ENCODE measurements around the gene DHX15. TPM values are rescaled to one million over a fixed set of nuclear protein-coding genes. Genes with fewer than 3 reads are reported as not detected.

Gene DHX15
- total and polyA plus RNA-seq, 2 of the 8 experiments (the other 6 are each of a cell fraction or from before 2014, with no cell fraction given): 126 to 286 TPM

DNA sequence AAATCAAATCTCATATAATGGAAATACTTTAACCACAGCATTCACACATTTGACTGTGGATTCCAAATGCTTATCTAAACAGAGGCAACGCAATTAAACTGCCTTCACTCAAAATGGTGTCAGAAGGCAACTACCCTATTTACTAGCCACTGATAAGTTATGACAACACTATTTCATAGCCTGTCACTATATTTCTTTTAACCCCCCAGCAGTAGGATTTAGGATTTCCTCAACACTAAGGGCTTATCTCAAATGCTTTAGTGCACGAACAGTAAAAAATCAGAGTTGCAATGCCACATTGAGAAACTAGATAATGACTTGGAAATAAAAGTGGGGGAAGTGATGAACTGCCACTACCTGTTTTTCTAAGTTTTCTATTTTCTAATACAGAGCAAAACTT lies 66.7 kb downstream of the DHX15 start (continued):
- TF ChIP-seq SUZ12 (IDR thresholded peaks at IDR 0.05; ENCODE audit: low read length) (no peak), KDM1A (IDR thresholded peaks at IDR 0.05; ENCODE audit: borderline replicate concordance, low read length) (no peak), JUND (IDR thresholded peaks at IDR 0.05; ENCODE audit: low read length) (no peak), TBP (IDR thresholded peaks at IDR 0.05; ENCODE audit: low read depth, low read length) (no peak)
- TF ChIP-seq, protein P1, sequence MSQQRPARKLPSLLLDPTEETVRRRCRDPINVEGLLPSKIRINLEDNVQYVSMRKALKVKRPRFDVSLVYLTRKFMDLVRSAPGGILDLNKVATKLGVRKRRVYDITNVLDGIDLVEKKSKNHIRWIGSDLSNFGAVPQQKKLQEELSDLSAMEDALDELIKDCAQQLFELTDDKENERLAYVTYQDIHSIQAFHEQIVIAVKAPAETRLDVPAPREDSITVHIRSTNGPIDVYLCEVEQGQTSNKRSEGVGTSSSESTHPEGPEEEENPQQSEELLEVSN (IDR thresholded peaks at IDR 0.05): no peak
- TF ChIP-seq, protein P2, sequence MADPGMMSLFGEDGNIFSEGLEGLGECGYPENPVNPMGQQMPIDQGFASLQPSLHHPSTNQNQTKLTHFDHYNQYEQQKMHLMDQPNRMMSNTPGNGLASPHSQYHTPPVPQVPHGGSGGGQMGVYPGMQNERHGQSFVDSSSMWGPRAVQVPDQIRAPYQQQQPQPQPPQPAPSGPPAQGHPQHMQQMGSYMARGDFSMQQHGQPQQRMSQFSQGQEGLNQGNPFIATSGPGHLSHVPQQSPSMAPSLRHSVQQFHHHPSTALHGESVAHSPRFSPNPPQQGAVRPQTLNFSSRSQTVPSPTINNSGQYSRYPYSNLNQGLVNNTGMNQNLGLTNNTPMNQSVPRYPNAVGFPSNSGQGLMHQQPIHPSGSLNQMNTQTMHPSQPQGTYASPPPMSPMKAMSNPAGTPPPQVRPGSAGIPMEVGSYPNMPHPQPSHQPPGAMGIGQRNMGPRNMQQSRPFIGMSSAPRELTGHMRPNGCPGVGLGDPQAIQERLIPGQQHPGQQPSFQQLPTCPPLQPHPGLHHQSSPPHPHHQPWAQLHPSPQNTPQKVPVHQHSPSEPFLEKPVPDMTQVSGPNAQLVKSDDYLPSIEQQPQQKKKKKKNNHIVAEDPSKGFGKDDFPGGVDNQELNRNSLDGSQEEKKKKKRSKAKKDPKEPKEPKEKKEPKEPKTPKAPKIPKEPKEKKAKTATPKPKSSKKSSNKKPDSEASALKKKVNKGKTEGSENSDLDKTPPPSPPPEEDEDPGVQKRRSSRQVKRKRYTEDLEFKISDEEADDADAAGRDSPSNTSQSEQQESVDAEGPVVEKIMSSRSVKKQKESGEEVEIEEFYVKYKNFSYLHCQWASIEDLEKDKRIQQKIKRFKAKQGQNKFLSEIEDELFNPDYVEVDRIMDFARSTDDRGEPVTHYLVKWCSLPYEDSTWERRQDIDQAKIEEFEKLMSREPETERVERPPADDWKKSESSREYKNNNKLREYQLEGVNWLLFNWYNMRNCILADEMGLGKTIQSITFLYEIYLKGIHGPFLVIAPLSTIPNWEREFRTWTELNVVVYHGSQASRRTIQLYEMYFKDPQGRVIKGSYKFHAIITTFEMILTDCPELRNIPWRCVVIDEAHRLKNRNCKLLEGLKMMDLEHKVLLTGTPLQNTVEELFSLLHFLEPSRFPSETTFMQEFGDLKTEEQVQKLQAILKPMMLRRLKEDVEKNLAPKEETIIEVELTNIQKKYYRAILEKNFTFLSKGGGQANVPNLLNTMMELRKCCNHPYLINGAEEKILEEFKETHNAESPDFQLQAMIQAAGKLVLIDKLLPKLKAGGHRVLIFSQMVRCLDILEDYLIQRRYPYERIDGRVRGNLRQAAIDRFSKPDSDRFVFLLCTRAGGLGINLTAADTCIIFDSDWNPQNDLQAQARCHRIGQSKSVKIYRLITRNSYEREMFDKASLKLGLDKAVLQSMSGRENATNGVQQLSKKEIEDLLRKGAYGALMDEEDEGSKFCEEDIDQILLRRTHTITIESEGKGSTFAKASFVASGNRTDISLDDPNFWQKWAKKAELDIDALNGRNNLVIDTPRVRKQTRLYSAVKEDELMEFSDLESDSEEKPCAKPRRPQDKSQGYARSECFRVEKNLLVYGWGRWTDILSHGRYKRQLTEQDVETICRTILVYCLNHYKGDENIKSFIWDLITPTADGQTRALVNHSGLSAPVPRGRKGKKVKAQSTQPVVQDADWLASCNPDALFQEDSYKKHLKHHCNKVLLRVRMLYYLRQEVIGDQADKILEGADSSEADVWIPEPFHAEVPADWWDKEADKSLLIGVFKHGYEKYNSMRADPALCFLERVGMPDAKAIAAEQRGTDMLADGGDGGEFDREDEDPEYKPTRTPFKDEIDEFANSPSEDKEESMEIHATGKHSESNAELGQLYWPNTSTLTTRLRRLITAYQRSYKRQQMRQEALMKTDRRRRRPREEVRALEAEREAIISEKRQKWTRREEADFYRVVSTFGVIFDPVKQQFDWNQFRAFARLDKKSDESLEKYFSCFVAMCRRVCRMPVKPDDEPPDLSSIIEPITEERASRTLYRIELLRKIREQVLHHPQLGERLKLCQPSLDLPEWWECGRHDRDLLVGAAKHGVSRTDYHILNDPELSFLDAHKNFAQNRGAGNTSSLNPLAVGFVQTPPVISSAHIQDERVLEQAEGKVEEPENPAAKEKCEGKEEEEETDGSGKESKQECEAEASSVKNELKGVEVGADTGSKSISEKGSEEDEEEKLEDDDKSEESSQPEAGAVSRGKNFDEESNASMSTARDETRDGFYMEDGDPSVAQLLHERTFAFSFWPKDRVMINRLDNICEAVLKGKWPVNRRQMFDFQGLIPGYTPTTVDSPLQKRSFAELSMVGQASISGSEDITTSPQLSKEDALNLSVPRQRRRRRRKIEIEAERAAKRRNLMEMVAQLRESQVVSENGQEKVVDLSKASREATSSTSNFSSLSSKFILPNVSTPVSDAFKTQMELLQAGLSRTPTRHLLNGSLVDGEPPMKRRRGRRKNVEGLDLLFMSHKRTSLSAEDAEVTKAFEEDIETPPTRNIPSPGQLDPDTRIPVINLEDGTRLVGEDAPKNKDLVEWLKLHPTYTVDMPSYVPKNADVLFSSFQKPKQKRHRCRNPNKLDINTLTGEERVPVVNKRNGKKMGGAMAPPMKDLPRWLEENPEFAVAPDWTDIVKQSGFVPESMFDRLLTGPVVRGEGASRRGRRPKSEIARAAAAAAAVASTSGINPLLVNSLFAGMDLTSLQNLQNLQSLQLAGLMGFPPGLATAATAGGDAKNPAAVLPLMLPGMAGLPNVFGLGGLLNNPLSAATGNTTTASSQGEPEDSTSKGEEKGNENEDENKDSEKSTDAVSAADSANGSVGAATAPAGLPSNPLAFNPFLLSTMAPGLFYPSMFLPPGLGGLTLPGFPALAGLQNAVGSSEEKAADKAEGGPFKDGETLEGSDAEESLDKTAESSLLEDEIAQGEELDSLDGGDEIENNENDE (IDR thresholded peaks at IDR 0.05; ENCODE audit: insufficient replicate concordance, low read length): no peak
